Measurements from ENCODE around the gene HDAC4.

HDAC4 gene

GRCh38 chr2:239193925-239194677 is 206.7 kb downstream of the HDAC4 start:
- DNase-seq = no peak

DNA sequence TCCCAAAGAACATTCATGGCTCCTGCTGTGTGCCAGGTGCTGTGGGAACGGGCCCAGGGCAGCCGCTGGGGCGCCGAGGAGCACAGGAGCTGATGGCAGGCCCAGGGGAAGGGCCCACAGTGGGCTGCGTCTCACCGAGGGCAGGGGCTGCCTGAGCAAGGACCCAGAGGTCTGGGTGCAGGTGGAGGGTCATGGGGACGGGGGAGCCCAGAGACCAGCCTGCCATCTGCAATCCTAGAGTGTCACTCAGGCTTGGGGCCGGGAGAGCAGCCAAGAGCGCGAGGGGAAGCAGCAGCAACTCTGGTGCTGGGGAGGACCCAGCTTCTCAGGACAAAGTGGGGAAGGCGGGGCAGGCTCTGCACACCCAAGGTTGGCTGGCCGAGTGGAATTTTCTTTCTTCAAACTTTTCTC is 207.4 kb downstream of the HDAC4 start:
- DNase-seq = no peak

DNA sequence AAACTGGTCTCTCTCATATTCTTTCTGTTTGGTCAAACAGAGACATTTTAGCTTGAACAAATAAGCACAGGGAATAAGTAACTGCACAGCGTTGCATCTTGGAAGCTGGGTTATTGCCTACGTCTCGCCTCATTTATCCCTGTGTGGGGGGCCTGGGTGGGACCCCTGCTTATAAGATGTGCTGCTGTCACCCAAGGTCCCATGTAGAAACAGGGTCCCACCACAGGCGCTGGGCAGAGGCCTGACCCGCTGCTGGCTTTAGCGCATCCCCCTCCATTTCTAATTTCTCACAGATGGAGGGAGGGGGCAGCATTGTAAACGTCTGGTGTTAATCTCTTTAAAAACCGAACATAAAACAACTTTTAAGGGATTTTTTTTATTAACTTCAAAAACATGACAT is 207.8 kb downstream of the HDAC4 start:
- DNase-seq = no peak

GRCh38 chr2:239192456-239192855 is 208.4 kb downstream of the HDAC4 start:
- no peak for DNase-seq

- no peak for DNase-seq
Measured at GRCh38 chr2:239190921-239191885, 209.6 kb downstream of the HDAC4 start.

GRCh38 chr2:239190361-239190760 is 210.5 kb downstream of the HDAC4 start:
- DNase-seq = no peak

DNA sequence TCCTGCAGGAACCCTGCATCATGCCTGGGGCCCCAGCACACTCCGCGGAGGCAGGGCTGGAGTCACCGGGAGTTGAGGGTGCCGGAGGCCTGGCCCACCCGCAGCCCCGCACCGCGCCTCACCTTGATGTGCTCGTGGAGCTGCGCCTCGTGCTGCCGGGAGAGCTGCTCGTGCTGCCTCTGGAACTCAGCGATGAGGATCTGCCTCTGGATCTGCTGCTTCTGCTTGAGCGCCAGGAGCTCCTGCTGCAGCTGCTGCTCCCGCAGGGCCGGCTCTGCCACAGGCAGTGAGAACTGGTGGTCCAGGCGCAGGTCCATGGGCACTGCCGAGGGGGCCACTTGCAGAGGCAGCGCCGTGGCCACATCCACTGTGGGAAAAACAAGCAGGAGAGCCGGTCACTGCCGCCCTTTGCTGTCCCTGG is 211.1 kb downstream of the HDAC4 start:
- no peak for DNase-seq

DNA sequence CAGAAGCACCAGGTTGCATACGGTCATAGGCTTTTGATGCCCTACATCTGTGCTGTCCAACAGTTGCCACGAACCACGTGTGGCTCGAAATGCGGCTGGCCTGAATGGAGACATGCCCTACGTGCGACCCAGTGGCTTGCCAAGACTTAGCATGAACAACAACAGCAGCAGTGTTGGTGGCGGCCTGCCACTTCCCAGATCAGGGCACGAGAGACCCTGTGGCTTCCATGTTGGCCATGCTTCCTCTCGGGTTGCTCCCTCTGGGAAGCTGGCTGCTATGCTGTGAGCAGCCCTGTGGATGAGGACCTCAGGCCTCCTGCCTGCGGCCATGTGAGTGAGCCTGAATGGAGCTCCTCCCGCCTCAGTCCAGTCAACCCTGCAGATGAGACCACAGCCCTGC is 212.3 kb downstream of the HDAC4 start:
- DNase-seq = no peak

GRCh38 chr2:239187464-239188253 is 213.2 kb downstream of the HDAC4 start:
- DNase-seq = no peak

DNA sequence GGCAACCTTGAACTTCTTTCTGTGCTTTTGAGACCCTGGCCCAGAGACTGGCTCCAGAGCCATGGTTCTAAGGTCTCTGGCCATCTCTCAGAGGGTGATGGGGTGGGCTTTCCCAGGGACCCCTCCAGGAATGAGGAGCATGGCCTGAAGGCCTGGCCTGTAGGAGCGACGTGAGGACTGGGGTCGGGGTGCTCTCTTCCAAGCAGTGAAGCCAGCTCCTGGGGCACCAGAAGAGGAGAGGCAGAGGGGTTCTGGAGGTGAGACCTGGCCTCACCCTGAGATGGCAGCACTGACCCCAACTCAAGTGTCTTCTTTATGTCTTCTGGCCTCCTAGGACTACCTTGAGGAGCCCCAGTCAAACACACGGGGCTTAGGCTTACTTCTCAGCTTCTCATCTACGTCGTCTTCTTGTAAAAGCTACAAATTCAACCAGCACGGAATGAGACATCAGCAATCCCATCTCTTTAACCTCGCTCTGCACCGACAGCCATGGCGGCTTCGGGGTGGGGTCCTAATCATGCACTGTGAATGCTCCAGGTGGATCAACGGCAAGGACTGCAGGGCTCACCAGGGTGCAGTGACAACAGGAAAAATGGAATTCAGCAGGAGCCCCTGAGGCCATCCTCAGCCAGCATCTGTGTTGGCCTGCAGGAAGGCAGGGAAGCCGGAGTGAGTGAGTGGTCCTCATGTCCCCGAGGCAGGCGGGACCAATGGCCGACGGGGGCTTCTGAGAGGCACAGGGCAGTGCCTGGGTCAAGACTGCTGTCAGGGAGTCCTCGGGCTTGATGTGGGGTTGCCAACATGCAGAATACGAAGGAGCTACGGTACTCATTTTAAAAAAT is 214.1 kb downstream of the HDAC4 start:
- DNase-seq = no peak

DNA sequence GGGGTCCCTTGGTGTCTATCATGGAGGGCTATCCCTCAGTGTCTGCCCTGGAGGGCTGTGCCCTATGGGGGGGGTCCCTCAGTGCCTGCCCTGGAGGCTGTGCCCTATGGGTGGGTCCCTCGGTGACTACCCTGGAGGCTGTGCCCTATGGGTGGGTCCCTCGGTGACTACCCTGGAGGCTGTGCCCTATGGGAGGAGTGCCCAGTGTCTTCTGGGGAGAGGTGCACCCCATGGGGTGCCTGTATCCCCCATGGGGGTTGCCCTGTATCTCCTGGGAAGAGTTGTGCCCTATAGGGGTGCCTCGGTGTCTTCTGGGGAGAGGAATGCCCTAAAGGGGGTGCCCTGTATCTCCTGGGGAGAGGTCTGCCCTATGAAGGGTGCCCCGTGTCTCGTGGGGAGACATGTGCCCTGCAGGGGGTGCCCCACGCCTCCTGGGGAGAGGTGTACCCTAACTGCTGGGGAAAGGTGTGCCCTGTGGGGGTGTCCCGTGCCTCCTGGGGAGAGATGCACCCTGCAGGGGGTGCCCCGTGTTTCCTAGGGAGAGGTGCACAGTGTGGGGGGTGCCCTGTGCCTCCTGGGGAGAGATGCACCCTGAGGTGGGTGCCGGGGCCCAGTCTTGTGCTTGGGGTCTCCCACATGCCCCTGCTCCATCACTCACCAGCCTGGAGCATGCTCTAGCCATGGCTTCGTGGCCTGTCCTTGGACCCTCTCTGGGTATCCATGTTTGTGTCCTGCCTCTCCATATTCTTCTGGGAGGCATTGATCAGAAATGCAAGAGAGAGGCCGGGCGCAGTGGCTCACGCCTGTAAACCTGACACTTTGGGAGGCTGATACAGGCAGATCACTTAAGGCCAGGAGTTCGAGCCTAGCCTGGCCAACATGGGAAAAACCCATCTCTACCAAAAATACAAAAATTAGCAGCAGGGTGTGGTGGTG is 215.6 kb downstream of the HDAC4 start:
- no peak for DNase-seq

DNA sequence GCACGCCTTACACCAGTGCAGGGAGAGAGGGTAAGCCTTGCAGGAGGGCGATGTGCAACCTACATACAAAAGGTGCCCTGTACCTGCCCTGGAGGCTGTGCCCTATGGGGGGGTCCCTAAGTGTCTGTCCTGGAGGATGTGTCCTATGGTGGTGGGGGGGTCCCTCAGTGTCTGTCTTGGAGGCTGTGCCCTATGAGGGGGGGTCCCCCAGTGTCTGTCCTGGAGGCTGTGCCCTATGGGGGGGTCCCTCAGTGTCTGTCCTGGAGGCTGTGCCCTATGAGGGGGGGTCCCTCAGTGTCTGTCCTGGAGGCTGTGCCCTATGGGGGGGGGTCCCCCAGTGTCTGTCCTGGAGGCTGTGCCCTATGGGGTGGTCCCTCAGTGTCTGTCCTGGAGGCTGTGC is 216.6 kb downstream of the HDAC4 start:
- no peak for DNase-seq

GRCh38 chr2:239182981-239183791 is 217.6 kb downstream of the HDAC4 start:
- DNase-seq = no peak

DNA sequence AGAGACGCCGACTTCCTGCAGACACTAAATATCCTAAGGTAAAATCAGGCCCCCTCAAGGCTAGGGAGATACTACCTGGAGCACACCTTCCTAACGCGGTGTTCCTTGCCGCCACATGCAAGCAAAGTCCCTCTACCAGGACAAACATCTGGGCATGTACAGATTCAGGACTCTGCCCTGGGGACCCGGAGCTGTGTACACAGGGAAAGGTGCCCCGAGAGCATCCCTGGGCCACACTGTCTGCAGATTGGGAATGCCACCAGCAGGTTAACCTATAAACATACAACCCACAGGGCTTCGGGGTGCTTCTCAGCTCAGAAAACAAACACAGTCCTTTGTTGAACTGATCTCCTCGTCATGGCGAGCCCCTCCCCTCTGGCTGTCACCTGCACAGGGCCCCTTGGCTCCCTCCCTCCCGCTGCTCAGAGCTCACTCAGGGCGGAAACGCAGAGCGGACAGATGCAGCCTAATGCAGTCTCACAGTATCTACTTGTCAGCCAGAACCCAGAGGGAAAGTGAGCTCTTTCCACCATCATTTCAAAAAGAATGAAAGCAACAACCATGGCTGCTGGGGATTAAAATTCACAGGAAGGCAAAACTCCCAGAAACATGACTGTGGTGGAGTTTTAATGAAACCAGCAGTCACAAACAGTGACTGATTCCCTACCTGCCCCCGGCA is 218.8 kb downstream of the HDAC4 start:
- DNase-seq = no peak

DNA sequence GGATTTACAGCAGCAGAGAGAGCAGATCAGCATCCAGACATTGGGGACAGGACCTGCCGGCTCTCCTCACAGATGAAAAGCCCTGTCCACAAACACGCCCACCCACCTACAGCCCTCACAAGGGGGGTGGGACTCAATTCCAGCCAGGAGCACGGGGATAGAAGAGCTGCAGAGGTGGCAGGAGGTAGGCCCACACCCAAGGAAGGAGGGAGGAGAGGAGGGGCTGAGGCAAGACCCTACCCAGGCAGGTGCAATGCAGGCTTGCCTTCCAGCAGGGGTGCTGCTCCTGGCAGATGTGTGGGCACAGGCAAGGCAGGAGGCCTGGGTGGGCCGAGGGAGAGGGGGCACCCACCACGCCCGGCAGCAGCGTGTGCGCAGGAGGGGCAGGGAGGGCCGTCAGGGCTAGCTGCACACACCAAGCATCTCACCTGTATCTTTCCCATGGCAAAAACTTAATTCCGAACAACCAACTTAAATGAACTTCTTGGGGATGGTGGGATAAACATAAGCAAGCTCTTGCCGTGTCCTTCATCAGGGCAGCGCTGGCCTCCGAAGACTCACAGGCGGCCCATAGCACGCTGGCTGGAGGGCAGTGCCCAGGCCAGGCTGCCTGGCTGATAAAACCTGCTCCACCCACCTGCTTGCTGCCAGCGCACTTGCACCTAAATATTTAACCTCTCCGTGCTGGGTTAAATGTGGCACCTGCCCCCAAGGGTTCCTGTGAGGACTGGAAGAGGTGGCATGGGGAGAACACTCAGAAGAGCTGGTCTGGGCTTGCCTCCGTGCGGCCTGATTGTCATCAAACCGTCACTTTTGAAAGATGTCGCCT is 219.5 kb downstream of the HDAC4 start:
- no peak for DNase-seq

GRCh38 chr2:239180526-239181073 is 220.2 kb downstream of the HDAC4 start:
- no peak for DNase-seq

DNA sequence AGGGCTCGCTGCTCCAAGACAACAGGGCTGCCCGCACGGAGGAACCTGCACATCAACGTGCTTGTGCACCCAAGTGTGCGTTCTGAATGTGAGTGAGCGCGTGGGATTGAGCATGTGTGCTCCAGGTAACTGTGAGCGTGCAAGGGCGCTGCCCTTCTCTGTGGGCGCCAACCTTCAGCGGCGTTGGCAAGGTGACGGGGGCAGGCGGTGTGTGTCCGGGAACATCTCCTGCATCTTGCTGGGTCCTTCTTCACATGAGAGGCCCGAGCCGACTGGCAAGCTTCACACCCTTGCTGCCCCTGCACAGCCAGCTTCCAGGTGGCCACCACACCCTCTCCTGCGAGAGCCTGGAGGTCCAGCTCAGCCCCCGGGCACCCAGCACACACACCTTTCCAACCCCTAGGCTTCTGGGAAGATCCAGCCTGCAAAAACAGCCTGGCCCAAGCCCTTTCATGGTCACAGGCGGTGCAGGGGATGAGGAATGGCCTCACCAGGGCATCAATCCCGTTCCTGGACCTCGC is 220.9 kb downstream of the HDAC4 start:
- DNase-seq = no peak

- no peak for DNase-seq
Measured at GRCh38 chr2:239178954-239179353, 221.9 kb downstream of the HDAC4 start.

Measured in activated gamma-delta T cell treated with Interleukin-2 at 50 U/mL for 16 hours (primary cell).